Pancreas (tissue), 10 donors: ENCODE data around the gene CASP10. TPM values are rescaled to one million over a fixed set of nuclear protein-coding genes. Genes with fewer than 3 reads are reported as not detected.

Experiments used
- ATAC-seq, 4 donors: fragments of 200-7000 bp; cut with Tn5 transposase; one replicate each; pipeline versions ENCODE4 v1.8.0 to v1.9.1; 2020; ENCODE audit warnings: mild to moderate bottlenecking in 4 of 4, moderate library complexity in 4 of 4
- DNase-seq, 6 donors: peaks; one replicate each; pipeline ENCODE4 v3.0.0-alpha.2; 2020
- FAIRE-seq: peaks from 2 replicates; lab custom pipeline; 2012; peaks lifted over from hg19 to GRCh38; lab: Jason Lieb, UNC
- H3K27ac ChIP-seq, 4 donors: fragments of 200-600 bp; sonication (generic); 1 replicate in 3 of 4; 2 replicates in 1 of 4; pipeline versions ENCODE4 v1.5.0 to v1.8.0; 2020
- H3K27me3 ChIP-seq, 4 donors: fragments of 200-600 bp; one replicate each; pipeline ENCODE4 v1.8.0; 2021
- H3K36me3 ChIP-seq, 3 donors: fragments of 200-600 bp; sonication (generic) in 1 of 3; one replicate each; pipeline versions ENCODE4 v1.5.0 to v1.8.0; 2020 to 2021
- H3K4me1 ChIP-seq, 3 donors: fragments of 200-600 bp; one replicate each; pipeline ENCODE4 v1.8.0; 2021
- H3K4me3 ChIP-seq, 4 donors: fragments of 200-600 bp; sonication (generic) in 2 of 4; one replicate each; pipeline versions ENCODE4 v1.5.0 to v1.8.0; 2020 to 2021
- H3K9me3 ChIP-seq, 4 donors: fragments of 200-600 bp; one replicate each; pipeline ENCODE4 v1.8.0; 2021
- CTCF ChIP-seq, 4 donors: fragments of 200-600 bp; sonication (generic) in 3 of 4; IDR thresholded peaks; one replicate each; pipeline versions ENCODE4 v1.5.0 to v1.8.0; 2021; ENCODE audit warnings: antibody characterized with exemption in 4 of 4
- WGBS, 2 donors: extraction: QIAGEN DNeasy Blood & Tissue Kit; methylation state at CpG; one replicate each; pipeline ENCODE4 v1.1.7; 2013; 5-methylcytosine and 5-hydroxymethylcytosine counted together
- intact Hi-C, 3 donors: fragments of 100-400 bp; cut with DNase I; formaldehyde crosslinking; loops; one replicate each; pipeline versions ENCODE4 v1.11.1 to v1.14.2; 2022
- polyA plus RNA-seq, 2 donors: library from polyadenylated mRNA; stranded (reverse); fragments of 200-250 nt; gene quantifications; one replicate each; pipeline ENCODE4 v1.2.3, GENCODE V29; 2013
- total RNA-seq, 6 donors: library from RNA; stranded (reverse); fragmentation: NEBNext Ultra II Directional in 4 of 6; extraction: Animal tissue kit (Norgen Biotek cat#: 25700) in 4 of 6; gene quantifications; one replicate each; pipeline versions ENCODE4 v1.2.1 to v1.2.4, GENCODE V29; 2021 to 2023
- donor health status: healthy with polysubstance abuse.
- donor health status: DM: no; HTN: no; CAD: no; lungs with moderate emphysema.
- donor health status: DM: no; HTN: no; CAD: no.
- donor health status: control.
- donor health status: control.
- donor health status: Bipolar disorder and iron deficiency.
- donor health status: DM: yes; HTN: yes; CAD: no.
- donor health status: DM: no; HTN: no; CAD: no.
- donor health status: DM: no; HTN: no; CAD: no.
- donor health status: DM: yes; HTN: yes; CAD: no.

CASP10 gene
- total and polyA plus RNA-seq, 8 donors: 3.0 to 11.7 (median 5.1) TPM

GRCh38 chr2:201156640-201157039, 26.3 kb upstream of the CASP10 start:
- DNase-seq (no peak), FAIRE-seq (no peak), ATAC-seq (no peak)
- Histone ChIP-seq H3K9me3 (no peaks in the 10 kb centered on the region), H3K27ac (peak overlapping the region in 1 of 4 donors; percentile 70), H3K36me3 (peaks cover 5 to 39% (median 32%) of the 10 kb centered on the region in 3 donors), H3K4me3 (no peak overlapping the region), H3K27me3 (no peaks in the 10 kb centered on the region), H3K4me1 (peaks cover 6 to 20% (median 10%) of the 10 kb centered on the region in 3 donors)
- intact Hi-C loops: loop anchor here in 1 of 3 donors (5.0 kb wide), 1 partner anchor 39 kb away; the partner anchor contains the start of gene CFLAR
- 45 to 95% methylated on average over 1 of the region's 1 CpG for WGBS, 2 donors
- TF ChIP-seq CTCF (IDR thresholded peaks at IDR 0.05): no peak

GRCh38 chr2:201157694-201158093, 25.2 kb upstream of the CASP10 start:
- intact Hi-C loops: loop anchor here in 1 of 3 donors (5.0 kb wide), 1 partner anchor 40 kb away; the partner anchor contains the start of gene CFLAR
- H3K4me3 ChIP-seq: no peak overlapping the region
- FAIRE-seq (no peak), DNase-seq (no peak), ATAC-seq (peak; percentile 5 to 39 (median 18))
- TF ChIP-seq CTCF (IDR thresholded peaks at IDR 0.05): no peak
- H3K27me3 ChIP-seq: no peaks in the 10 kb centered on the region
- peak overlapping the region; percentile 11 to 71 (median 49) for H3K27ac ChIP-seq
- H3K9me3 ChIP-seq: no peaks in the 10 kb centered on the region
- H3K4me1 ChIP-seq: peaks cover 6 to 16% (median 7%) of the 10 kb centered on the region in 3 donors
- H3K36me3 ChIP-seq: peaks cover 9 to 43% (median 35%) of the 10 kb centered on the region in 3 donors
- 60 to 68% methylated on average over 4 of the region's 4 CpGs for WGBS, 2 donors

- peak; percentile 91 to 95 (median 92) for ATAC-seq
- Histone ChIP-seq H3K4me1 (peaks cover 6 to 16% (median 7%) of the 10 kb centered on the region in 3 donors), H3K27me3 (no peaks in the 10 kb centered on the region), H3K4me3 (no peak overlapping the region), H3K36me3 (peaks cover 9 to 43% (median 34%) of the 10 kb centered on the region in 3 donors), H3K27ac (peak overlapping the region; percentile 11 to 71 (median 49)), H3K9me3 (no peaks in the 10 kb centered on the region)
- WGBS, 2 donors: 36 to 38% methylated on average over 5 of the region's 5 CpGs
- DNase-seq: peak in 3 of 6 donors; percentile 61 to 81 (median 72)
- intact Hi-C loops: loop anchor here in 1 of 3 donors (5.0 kb wide), 1 partner anchor 41 kb away; the partner anchor contains the start of gene CFLAR
- TF ChIP-seq CTCF (IDR thresholded peaks at IDR 0.05): peak; percentile 37 to 48 (median 45)
- FAIRE-seq: peak; percentile 43
Measured at GRCh38 chr2:201158111-201158929, 24.6 kb upstream of the CASP10 start.

DNA sequence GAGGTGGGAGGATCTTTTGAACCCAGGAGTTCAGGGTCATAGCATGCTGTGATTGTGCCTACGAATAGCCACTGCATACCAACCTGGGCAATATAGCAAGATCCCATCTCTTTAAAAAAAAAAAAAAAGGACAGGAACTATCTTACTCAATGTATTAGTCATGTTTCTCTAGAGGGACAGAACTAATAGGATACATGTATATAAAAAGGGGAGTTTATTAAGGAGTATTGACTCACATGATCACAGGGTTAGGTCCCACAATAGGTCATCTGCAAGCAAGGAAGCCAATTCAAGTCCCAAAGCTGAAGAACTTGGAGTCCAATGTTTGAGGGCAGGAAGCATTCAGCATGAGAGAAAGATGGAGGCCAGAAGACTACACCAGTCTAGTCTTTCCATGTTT, 18.8 kb upstream of the CASP10 start:
- Histone ChIP-seq H3K27me3 (no peaks in the 10 kb centered on the region), H3K36me3 (peaks cover 12 to 47% (median 41%) of the 10 kb centered on the region in 3 donors), H3K4me1 (no peaks in the 10 kb centered on the region), H3K9me3 (no peaks in the 10 kb centered on the region), H3K4me3 (no peak overlapping the region), H3K27ac (no peak overlapping the region)
- intact Hi-C loops: no loop called here
- FAIRE-seq (no peak), ATAC-seq (no peak), DNase-seq (no peak)
- WGBS, 2 donors: 94 to 95% methylated on average over 1 of the region's 1 CpG
- TF ChIP-seq CTCF (IDR thresholded peaks at IDR 0.05): no peak
